Activated CD4-positive, alpha-beta T cell treated with anti-CD3 and anti-CD28 coated beads, Interleukin-2, amount 10 ng/mL, durations not matched to agents 24 days and 14 days (primary cell): ENCODE data around the gene PRKAR1B. TPM values are rescaled to one million over a fixed set of nuclear protein-coding genes. Genes with fewer than 3 reads are reported as not detected.
A peak's percentile ranks its signal among the peaks of the same experiment; 100 is the strongest.
"Not testable (repeated sequence)": the region's sequence is repeated elsewhere in the genome, so short reads cannot be mapped to it uniquely, and the experiment has no call there.

Source experiments
- DNase-seq: peaks from one replicate; pipeline ENCODE4 v3.0.0; 2022
- H3K27ac Mint-ChIP-seq: one replicate; pipeline ENCODE4 v1.8.0; 2022; ENCODE audit warnings: mild to moderate bottlenecking, mixed read lengths
- H3K27me3 Mint-ChIP-seq: one replicate; pipeline ENCODE4 v1.8.0; 2022; ENCODE audit warnings: mixed read lengths
- H3K36me3 Mint-ChIP-seq: one replicate; pipeline ENCODE4 v1.8.0; 2022; ENCODE audit warnings: low read depth, mild to moderate bottlenecking, mixed read lengths
- H3K4me1 Mint-ChIP-seq: one replicate; pipeline ENCODE4 v1.8.0; 2021; ENCODE audit warnings: mixed read lengths
- H3K4me3 Mint-ChIP-seq: one replicate; pipeline ENCODE4 v1.8.0; 2022; ENCODE audit warnings: mild to moderate bottlenecking, moderate library complexity, mixed read lengths
- H3K9me3 Mint-ChIP-seq: one replicate; pipeline ENCODE4 v1.8.0; 2021; ENCODE audit warnings: mixed read lengths
- intact Hi-C: fragments of 100-400 bp; cut with micrococcal nuclease; formaldehyde crosslinking; loops from one replicate; pipeline ENCODE4 v1.15.1; 2023
- total RNA-seq: library from RNA; stranded (reverse); gene quantifications from 2 replicates; pipeline ENCODE4 v1.2.3, GENCODE V29; 2022

The PRKAR1B gene
- total RNA-seq, 1 donor from 2014 or later: 47.0 TPM

DNA sequence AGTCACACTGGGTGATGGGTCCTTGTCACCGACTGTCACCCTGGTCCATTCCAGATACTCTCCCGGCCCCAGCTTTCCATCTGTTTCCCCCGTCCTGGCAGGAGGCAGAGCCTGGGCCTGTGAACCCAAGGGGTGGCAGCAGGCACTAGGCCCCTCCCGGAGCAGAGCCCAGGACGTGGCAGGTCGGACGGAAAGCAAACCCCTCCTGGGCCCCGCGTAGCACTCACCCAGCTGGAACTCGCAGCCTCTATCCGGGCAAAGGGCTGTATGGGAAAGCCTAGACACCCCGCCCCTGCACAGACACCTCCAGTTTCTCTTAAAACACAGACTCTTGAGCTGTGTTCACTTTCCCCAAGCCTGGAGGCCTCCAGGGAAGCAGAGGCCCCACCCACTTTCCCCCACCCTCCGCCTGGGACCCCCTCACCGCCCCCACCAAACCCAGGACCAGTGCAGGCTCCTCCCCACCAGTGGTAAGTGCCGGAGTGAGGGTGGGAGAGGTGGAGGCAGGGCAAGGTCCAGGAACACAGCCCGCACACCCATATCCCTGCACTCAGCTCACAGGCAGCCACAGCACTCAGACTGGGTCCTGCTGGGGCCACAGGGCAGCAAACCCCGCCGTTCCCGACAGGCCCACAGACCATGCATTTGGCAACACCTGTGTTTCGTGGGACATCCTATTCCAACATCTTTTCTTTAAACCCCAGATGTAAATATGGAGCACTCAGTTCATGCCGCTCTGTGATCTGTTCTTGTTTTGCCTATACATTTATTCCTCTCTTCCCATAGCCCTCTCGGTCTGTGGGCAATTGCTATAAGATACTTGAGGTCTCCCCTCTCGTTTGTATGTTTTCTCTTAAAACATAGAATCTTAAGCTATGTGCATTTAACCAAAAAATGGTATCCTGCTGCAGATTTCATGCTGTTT, 109.2 kb downstream of the PRKAR1B start:
- intact Hi-C loops: loop anchor here (1.0 kb wide), 4 partner anchors 8 to 108 kb away; partner anchors contain the start of gene DNAAF5
- H3K9me3 Mint-ChIP-seq: peaks cover 15% of the 10 kb centered on the region
- no peaks in the 10 kb centered on the region for H3K27me3 Mint-ChIP-seq
- H3K27ac Mint-ChIP-seq: peak overlapping the region; percentile 99
- peak overlapping the region; percentile 79 for H3K4me3 Mint-ChIP-seq
- DNase-seq: peak; percentile 75
- peaks cover 30% of the 10 kb centered on the region for H3K36me3 Mint-ChIP-seq
- H3K4me1 Mint-ChIP-seq: peaks cover 42% of the 10 kb centered on the region

DNA sequence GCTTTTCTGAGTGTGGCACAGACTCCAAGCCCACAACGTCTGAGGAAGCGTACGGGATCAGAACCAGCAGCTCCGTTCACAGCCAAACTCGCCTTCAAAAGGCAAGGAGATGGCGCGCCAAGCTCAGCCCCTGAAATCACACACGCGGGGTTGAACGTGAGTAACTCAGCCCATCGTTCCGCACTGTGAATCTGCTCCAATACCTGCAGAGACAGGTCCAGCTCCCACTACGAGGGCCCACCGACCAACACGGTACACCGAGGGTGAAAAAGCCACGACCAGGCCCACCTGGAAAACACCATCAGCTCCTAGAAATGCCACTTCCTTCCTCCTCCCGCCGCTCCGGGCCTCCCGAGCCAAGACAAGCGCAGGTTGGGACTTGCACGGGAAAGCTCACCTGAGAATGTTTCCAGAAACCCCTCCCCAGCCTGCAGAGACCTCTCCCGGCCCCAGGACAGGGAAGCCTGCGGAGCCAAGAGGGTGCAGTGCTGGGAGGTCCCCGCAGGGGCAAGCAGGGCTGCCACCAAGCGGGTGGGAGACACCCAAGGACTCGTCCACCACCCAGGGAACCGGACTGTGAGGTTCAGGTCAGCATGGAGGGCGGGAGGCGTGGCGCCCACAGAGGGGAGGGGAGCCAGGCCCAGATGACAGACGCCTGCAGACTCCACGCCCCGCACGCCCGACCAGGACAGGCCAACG, 113.5 kb downstream of the PRKAR1B start:
- peaks cover 16% of the 10 kb centered on the region for H3K36me3 Mint-ChIP-seq
- no peak overlapping the region for H3K4me3 Mint-ChIP-seq
- intact Hi-C loops: no loop called here
- H3K4me1 Mint-ChIP-seq: peaks cover 47% of the 10 kb centered on the region
- no peaks in the 10 kb centered on the region for H3K27me3 Mint-ChIP-seq
- H3K9me3 Mint-ChIP-seq: peaks cover 12% of the 10 kb centered on the region
- no peak overlapping the region for H3K27ac Mint-ChIP-seq
- DNase-seq: no peak

DNA sequence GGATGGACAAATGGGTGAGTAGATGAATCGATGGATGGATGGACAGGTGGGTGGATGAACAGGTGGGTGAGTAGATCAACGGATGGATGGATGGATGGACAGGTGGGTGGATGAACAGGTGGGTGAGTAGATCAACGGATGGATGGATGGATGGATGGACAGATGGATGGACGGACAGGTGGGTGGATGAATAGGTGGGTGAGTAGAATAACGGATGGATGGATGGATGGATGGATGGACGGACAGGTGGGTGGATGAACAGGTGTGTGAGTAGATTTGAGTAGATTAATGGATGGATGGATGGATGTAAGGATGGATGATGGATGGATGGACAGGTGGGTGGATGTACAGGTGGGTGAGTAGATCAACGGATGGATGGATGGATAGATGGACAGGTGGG, 115.2 kb downstream of the PRKAR1B start:
- Mint-ChIP-seq H3K36me3 (peaks cover 16% of the 10 kb centered on the region), H3K27ac (peak overlapping the region; percentile 7), H3K4me1 (peaks cover 39% of the 10 kb centered on the region), H3K9me3 (peaks cover 12% of the 10 kb centered on the region)
- intact Hi-C loops, H3K4me3 Mint-ChIP-seq, H3K27me3 Mint-ChIP-seq, DNase-seq: not testable (repeated sequence)

DNA sequence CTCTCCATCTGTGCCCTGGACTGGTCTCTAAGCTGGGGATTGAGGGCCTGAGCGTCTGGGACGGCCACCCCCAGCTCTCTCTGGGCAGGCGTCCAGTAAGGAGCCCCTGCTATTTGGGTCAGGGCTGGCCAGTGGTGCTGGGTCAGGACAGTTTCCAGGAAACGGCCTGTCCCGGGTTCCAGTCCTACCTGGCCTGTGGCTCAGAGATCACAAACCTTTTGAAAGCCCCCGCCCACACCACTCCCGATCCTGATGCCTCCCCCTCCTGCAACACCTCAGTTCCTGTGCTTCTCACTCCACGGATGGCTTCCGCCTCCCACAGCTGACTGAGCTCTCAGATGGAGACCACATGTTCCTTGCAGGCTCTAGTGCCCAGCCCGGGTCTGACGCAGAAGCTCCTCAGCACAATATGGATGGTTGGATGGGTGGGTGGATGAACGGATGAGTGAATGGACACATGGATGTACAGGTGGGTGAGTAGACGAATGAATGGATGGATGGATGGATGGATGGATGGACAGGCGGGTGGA, 115.7 kb downstream of the PRKAR1B start:
- DNase-seq: no peak
- no peak overlapping the region for H3K27ac Mint-ChIP-seq
- peaks cover 17% of the 10 kb centered on the region for H3K36me3 Mint-ChIP-seq
- intact Hi-C loops: no loop called here
- no peak overlapping the region for H3K4me3 Mint-ChIP-seq
- peaks cover 37% of the 10 kb centered on the region for H3K4me1 Mint-ChIP-seq
- no peaks in the 10 kb centered on the region for H3K27me3 Mint-ChIP-seq
- peaks cover 12% of the 10 kb centered on the region for H3K9me3 Mint-ChIP-seq

DNA sequence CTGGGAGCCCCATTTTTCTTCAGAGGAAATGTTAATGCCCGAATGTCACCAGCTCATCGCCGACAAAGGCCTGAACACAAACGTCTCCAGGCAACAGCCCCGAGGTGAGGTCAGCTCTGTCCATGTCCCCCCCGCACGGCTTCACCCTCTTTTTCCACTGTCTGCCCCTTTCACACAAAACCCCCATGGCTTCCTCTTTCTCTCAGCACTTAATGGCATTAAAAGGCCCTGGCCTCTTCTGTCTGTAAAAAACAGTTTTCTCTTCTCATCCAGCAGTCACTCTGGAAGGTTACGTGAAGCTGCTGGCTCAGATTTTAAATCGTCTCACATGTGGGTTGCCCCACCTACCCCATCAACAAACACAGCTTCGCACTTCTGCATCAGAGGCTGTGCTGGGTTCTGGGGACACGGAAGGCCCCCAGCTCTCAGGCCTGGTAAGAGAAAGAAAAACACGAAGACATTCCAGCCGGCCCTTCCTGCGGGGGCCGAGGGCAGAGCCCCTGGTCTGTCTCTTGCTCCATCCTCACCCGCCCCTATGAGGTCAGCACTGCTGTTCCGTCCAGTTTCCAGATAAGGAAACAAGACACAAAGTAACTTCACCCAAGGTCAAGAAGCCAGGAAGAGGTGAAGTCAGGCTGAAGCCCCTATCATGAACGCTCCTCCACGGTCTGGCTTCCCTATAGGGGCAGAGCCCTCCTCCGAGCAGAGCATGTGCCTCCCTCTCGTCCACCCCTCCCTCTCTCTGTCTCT, 116.4 kb downstream of the PRKAR1B start:
- H3K4me1 Mint-ChIP-seq: peaks cover 35% of the 10 kb centered on the region
- peak overlapping the region; percentile 75 for H3K27ac Mint-ChIP-seq
- H3K27me3 Mint-ChIP-seq: no peaks in the 10 kb centered on the region
- peaks cover 20% of the 10 kb centered on the region for H3K36me3 Mint-ChIP-seq
- no peak for DNase-seq
- peaks cover 12% of the 10 kb centered on the region for H3K9me3 Mint-ChIP-seq
- intact Hi-C loops: loop anchor here (1.0 kb wide), 1 partner anchor 8 kb away; no protein-coding TSS in a partner anchor
- no peak overlapping the region for H3K4me3 Mint-ChIP-seq

DNA sequence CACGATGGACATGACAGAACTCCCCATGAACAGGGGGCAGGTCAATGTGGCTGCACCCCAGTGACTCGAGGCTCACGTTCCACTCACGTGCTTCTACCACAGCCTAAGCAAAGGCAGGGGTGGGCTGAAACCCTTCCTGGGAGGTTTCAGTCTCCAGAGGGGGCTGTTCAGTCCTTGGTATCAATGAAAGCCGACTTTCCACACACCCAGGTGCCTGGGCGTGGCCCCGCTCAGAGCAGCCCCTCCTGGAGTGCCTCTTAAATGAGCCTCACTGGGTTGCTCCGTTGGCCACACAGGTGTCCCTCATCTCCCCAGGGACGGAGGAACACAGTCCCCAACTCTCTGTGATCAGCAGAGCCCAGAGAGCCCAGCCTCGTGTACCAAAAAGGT, 116.9 kb downstream of the PRKAR1B start:
- H3K4me3 Mint-ChIP-seq: no peak overlapping the region
- H3K4me1 Mint-ChIP-seq: peaks cover 37% of the 10 kb centered on the region
- H3K36me3 Mint-ChIP-seq: peaks cover 23% of the 10 kb centered on the region
- DNase-seq: no peak
- intact Hi-C loops: loop anchor here (1.0 kb wide), 1 partner anchor 8 kb away; no protein-coding TSS in a partner anchor
- H3K27ac Mint-ChIP-seq: peak overlapping the region; percentile 32
- H3K9me3 Mint-ChIP-seq: peaks cover 12% of the 10 kb centered on the region
- no peaks in the 10 kb centered on the region for H3K27me3 Mint-ChIP-seq

DNA sequence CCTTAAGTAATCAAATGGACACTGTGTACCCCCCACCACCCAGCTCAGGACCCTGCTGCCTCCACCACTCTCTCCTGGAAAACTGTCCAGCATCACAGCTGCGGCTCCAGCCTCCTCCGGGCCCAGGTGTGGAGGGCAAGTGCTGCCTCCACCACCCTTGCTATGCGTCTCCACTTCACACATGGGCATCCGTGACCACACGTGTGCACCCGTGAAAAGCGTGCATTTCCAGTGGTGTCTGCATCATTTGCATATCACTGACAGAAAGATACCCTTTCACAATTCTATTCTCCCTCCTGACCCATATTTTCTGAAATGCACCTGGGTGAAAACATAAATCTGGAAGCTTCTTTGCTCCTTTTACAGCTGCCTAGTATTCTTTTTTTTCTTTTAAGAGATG, 117.7 kb downstream of the PRKAR1B start:
- no peak for DNase-seq
- H3K9me3 Mint-ChIP-seq: peaks cover 12% of the 10 kb centered on the region
- no peak overlapping the region for H3K4me3 Mint-ChIP-seq
- H3K36me3 Mint-ChIP-seq: peaks cover 30% of the 10 kb centered on the region
- peaks cover 40% of the 10 kb centered on the region for H3K4me1 Mint-ChIP-seq
- intact Hi-C loops: loop anchor here (10.0 kb wide), 1 partner anchor 245 kb away; no protein-coding TSS in a partner anchor
- H3K27me3 Mint-ChIP-seq: no peaks in the 10 kb centered on the region
- H3K27ac Mint-ChIP-seq: no peak overlapping the region

DNA sequence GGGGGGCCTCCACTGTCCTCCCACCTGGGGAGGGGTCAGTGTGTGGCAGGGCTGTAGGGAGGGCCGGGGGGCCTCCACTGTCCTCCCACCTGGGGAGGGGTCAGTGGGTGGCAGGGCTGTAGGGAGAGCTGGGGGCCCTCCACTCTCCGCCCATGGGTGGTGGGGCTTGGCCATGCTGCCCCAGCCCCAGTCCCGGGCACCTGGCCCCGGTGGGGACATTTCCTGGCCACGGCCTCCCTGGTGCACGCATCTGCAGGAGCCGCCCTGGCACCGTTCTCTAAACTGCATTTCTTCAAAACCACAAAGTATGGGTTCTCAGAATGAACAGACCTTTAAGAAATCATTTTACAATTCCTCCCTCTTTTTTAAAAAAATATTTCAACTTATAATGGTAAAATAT, 118.1 kb downstream of the PRKAR1B start:
- H3K27ac Mint-ChIP-seq: no peak overlapping the region
- intact Hi-C loops: loop anchor here (10.0 kb wide), 1 partner anchor 244 kb away; no protein-coding TSS in a partner anchor
- peaks cover 32% of the 10 kb centered on the region for H3K36me3 Mint-ChIP-seq
- DNase-seq: no peak
- H3K27me3 Mint-ChIP-seq: no peaks in the 10 kb centered on the region
- H3K4me1 Mint-ChIP-seq: peaks cover 41% of the 10 kb centered on the region
- no peak overlapping the region for H3K4me3 Mint-ChIP-seq
- peaks cover 12% of the 10 kb centered on the region for H3K9me3 Mint-ChIP-seq

DNA sequence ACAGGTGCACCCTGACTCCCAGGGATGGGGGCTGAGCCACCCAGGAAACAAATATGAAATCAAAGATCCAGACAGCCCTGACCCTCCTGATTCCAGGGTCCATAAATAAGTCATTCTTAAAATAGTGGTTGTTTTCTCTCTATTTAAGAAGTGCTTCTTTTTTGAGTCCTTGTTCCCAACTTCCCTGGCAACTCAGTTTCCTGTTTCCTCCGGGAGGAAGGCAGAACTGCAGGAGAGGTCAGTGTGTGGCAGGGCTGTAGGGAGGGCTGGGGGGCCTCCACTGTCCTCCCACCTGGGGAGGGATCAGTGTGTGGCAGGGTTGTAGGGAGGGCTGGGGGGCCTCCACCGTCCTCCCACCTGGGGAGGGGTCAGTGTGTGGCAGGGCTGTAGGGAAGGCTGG, 118.7 kb downstream of the PRKAR1B start:
- Mint-ChIP-seq H3K4me3 (no peak overlapping the region), H3K4me1 (peaks cover 42% of the 10 kb centered on the region), H3K27ac (peak overlapping the region; percentile 58), H3K27me3 (no peaks in the 10 kb centered on the region), H3K9me3 (peaks cover 12% of the 10 kb centered on the region), H3K36me3 (peaks cover 36% of the 10 kb centered on the region)
- no peak for DNase-seq
- intact Hi-C loops: loop anchor here (10.0 kb wide), 1 partner anchor 244 kb away; no protein-coding TSS in a partner anchor

DNA sequence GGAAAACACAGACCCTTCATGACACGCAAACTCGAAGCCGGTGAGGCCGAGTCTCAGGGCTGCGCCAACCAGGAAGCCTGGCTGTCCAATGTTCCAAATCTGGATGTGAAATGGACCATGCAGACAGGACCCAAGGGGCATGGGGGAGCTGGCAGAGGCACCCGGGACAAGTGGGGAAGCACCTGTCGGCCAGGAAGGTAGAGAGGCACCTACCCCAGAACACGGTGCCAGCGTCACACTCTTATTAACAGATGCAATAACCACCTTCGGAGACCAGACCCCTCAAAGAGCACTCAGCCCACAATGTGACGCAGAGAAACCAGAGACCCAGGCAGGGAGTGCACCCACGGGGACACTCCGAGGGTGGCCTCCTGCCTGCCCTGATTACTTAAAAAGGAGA, 119.1 kb downstream of the PRKAR1B start:
- intact Hi-C loops: loop anchor here (10.0 kb wide), 1 partner anchor 243 kb away; no protein-coding TSS in a partner anchor
- Mint-ChIP-seq H3K4me1 (peaks cover 46% of the 10 kb centered on the region), H3K9me3 (peaks cover 12% of the 10 kb centered on the region), H3K27me3 (no peaks in the 10 kb centered on the region), H3K36me3 (peaks cover 40% of the 10 kb centered on the region), H3K27ac (peak overlapping the region; percentile 58), H3K4me3 (no peak overlapping the region)
- no peak for DNase-seq

DNA sequence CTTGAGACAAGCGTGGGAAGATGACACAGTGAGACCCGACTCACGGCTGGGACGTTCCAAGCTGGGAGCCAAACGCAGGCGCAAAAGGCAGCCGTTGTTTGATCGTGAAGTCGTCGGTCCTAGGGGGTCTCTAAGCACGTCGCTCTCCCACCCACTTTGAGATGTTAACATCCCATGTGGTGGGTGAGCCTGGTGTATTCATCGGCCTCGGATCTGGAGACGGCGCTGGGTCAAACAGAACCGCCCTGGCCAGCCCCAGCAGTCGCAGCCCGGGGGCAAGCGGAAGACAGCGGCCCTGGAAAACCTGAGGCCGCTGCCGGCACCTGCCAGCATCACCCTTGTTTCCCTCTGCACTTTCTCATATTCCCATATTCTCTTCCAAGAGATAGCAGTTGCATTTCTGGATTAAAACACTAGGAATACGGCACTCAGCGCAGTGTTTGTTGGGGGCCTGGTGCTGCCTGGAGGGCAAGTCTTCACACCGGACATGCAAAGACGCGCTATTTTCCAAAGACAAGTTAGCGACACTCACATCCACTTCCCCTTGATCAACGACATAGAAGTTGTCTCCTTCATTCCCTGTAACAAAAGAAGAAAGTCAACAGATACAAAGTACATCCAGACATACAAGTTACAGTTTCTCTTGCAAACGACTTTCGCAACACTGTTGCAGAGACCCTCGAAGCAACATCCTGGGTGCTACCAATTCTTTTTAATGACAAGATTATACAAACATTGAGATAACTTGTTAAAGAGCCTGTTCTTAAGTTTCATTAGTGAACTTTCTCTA, 121.2 kb downstream of the PRKAR1B start:
- no peaks in the 10 kb centered on the region for H3K9me3 Mint-ChIP-seq
- peaks cover 36% of the 10 kb centered on the region for H3K36me3 Mint-ChIP-seq
- peak overlapping the region; percentile 60 for H3K27ac Mint-ChIP-seq
- intact Hi-C loops: loop anchor here (10.0 kb wide), 1 partner anchor 241 kb away; no protein-coding TSS in a partner anchor
- no peaks in the 10 kb centered on the region for H3K27me3 Mint-ChIP-seq
- H3K4me3 Mint-ChIP-seq: no peak overlapping the region
- no peak for DNase-seq
- peaks cover 48% of the 10 kb centered on the region for H3K4me1 Mint-ChIP-seq

DNA sequence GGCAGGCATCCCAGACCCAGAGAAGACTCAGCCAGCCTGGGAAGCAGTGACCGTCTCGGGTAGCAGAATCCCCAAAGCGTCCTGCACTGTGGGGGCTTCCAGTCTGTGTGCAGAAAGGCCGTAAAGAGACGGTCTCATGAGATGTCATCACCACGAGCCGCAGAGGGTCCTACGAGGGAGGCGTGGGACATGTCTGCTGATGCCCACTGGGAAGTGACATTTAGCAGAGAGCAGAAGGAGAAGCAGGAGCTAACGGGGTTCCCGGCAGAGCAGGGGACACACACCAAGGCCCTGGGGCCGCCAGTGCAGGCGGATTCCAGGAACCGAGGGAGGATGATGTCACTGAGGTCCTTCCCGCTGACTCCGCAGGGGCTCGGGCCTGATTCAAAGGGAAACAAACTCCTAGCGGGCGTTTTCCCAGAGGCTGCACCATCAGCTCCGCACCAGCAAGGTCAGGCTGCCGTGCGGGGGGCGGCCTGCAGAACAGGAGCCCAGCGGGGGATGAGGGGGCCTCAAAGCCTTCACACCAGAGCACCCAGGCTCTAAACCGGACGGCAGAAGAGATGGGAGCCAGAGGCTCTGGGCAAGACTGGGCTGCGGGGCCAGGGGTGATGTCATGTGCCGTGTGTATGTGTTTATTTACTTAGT, 122.1 kb downstream of the PRKAR1B start:
- peak overlapping the region; percentile 100 for H3K27ac Mint-ChIP-seq
- H3K9me3 Mint-ChIP-seq: no peaks in the 10 kb centered on the region
- DNase-seq: peak; percentile 67
- no peaks in the 10 kb centered on the region for H3K27me3 Mint-ChIP-seq
- H3K36me3 Mint-ChIP-seq: peaks cover 32% of the 10 kb centered on the region
- intact Hi-C loops: loop anchor here (5.0 to 10.0 kb wide), 3 partner anchors 88 to 317 kb away; partner anchors contain the start of gene PDGFA
- H3K4me1 Mint-ChIP-seq: peaks cover 46% of the 10 kb centered on the region
- peak overlapping the region; percentile 96 for H3K4me3 Mint-ChIP-seq
